RWPE2 (cell line): ENCODE data around the gene TMEM256.

ENCODE experiments used
- ATAC-seq: fragments of 200-7000 bp; cut with Tn5 transposase; 3 replicates; pipeline ENCODE4 v1.9.1; 2021; ENCODE audit warnings: low read depth
- DNase-seq: peaks from one replicate; pipeline ENCODE4 v3.0.0-alpha.2; 2020; ENCODE audit warnings: low spot score
- H3K27ac ChIP-seq: fragments of 450-650 bp; 2 replicates; pipeline ENCODE4 v1.5.1; 2017; ENCODE audit warnings: mild to moderate bottlenecking; ENCODE audit not compliant: poor library complexity, severe bottlenecking
- H3K27me3 ChIP-seq: fragments of 250-450 bp; sonication (Bioruptor Pico); 2 replicates; pipeline ENCODE4 v1.5.1; 2021; ENCODE audit warnings: mild to moderate bottlenecking, moderate library complexity; ENCODE audit not compliant: insufficient read depth, poor library complexity, severe bottlenecking
- H3K36me3 ChIP-seq: fragments of 250-450 bp; sonication (Bioruptor Pico); 2 replicates; pipeline ENCODE4 v1.5.1; 2020; ENCODE audit warnings: low read depth, mild to moderate bottlenecking, moderate library complexity
- H3K4me1 ChIP-seq: fragments of 250-450 bp; sonication (Bioruptor Pico); 2 replicates; pipeline ENCODE4 v1.5.1; 2021; ENCODE audit warnings: mild to moderate bottlenecking, moderate library complexity; ENCODE audit not compliant: insufficient read depth, poor library complexity, severe bottlenecking
- H3K4me3 ChIP-seq: fragments of 250-450 bp; sonication (Bioruptor Pico); 2 replicates; pipeline ENCODE4 v1.5.1; 2021; ENCODE audit warnings: mild to moderate bottlenecking, moderate library complexity; ENCODE audit not compliant: severe bottlenecking
- H3K9me3 ChIP-seq: fragments of 250-450 bp; sonication (Bioruptor Pico); 2 replicates; pipeline ENCODE4 v1.5.1; 2021; ENCODE audit warnings: mild to moderate bottlenecking, moderate library complexity; ENCODE audit not compliant: severe bottlenecking
- CTCF ChIP-seq: fragments of 450-650 bp; IDR thresholded peaks from one replicate; pipeline ENCODE4 v1.5.1; 2017; ENCODE audit warnings: mild to moderate bottlenecking, moderate library complexity; ENCODE audit not compliant: poor library complexity, severe bottlenecking

Gene TMEM256

GRCh38 chr17:7416323-7416722 is 12.4 kb upstream of the TMEM256 start:
- ATAC-seq = no peak
- Histone ChIP-seq H3K27ac (no peak overlapping the region), H3K4me3 (no peak overlapping the region), H3K4me1 (no peaks in the 10 kb centered on the region), H3K36me3 (no peaks in the 10 kb centered on the region), H3K9me3 (no peaks in the 10 kb centered on the region), H3K27me3 (no peaks in the 10 kb centered on the region)
- no peak for DNase-seq
- TF ChIP-seq CTCF = no peak

GRCh38 chr17:7415784-7416183 is 11.9 kb upstream of the TMEM256 start:
- no peak for ATAC-seq
- no peaks in the 10 kb centered on the region for H3K4me1 ChIP-seq
- no peak for TF ChIP-seq CTCF

GRCh38 chr17:7414837-7415236 is 10.9 kb upstream of the TMEM256 start:
- no peak for DNase-seq
- Histone ChIP-seq H3K4me1 (no peaks in the 10 kb centered on the region), H3K36me3 (no peaks in the 10 kb centered on the region), H3K4me3 (no peak overlapping the region), H3K27me3 (no peaks in the 10 kb centered on the region), H3K27ac (no peak overlapping the region), H3K9me3 (no peaks in the 10 kb centered on the region)
- TF ChIP-seq CTCF = no peak
- ATAC-seq = no peak

More at GRCh38 chr17:7415784-7416183, 11.9 kb upstream of the TMEM256 start:
- no peaks in the 10 kb centered on the region for H3K27me3 ChIP-seq
- H3K4me3 ChIP-seq = no peak overlapping the region
- H3K9me3 ChIP-seq = no peaks in the 10 kb centered on the region
- no peak for DNase-seq
- H3K27ac ChIP-seq = no peak overlapping the region
- no peaks in the 10 kb centered on the region for H3K36me3 ChIP-seq

GRCh38 chr17:7413346-7413985 is 9.6 kb upstream of the TMEM256 start:
- ATAC-seq = peak; percentile 54
- Histone ChIP-seq H3K4me1 (no peaks in the 10 kb centered on the region), H3K27ac (no peak overlapping the region)

More at GRCh38 chr17:7413346-7413985, 9.6 kb upstream of the TMEM256 start:
- no peaks in the 10 kb centered on the region for H3K27me3 ChIP-seq
- H3K4me3 ChIP-seq = no peak overlapping the region
- H3K36me3 ChIP-seq = no peaks in the 10 kb centered on the region
- no peak for DNase-seq
- no peak for TF ChIP-seq CTCF
- no peaks in the 10 kb centered on the region for H3K9me3 ChIP-seq
